Measurements from ENCODE around the gene UBE2D4.

The UBE2D4 gene

GRCh38 chr7:43943417-43944187, 17.4 kb downstream of the UBE2D4 start:
- no peaks in the 10 kb centered on the region for H3K36me3 ChIP-seq (ENCODE audit: insufficient read depth, low read length)
- no peaks in the 10 kb centered on the region for H3K9me3 ChIP-seq (ENCODE audit: insufficient read depth, low read length, severe bottlenecking)
- TF ChIP-seq CTCF (IDR thresholded peaks at IDR 0.05; ENCODE audit: borderline replicate concordance, extremely low read depth, low read length, poor library complexity, severe bottlenecking) (no peak), EZH2 (IDR thresholded peaks at IDR 0.05; ENCODE audit: borderline replicate concordance, low read depth, low read length, severe bottlenecking) (no peak)
- no peak; the same call in 2 of the 3 replicates for ATAC-seq (ENCODE audit: insufficient read depth, low read depth)
- H3K27ac ChIP-seq (ENCODE audit: low read length), result no peak overlapping the region
- no peaks in the 10 kb centered on the region for H4K20me1 ChIP-seq (ENCODE audit: insufficient read depth, low read length)
- H3K4me2 ChIP-seq (ENCODE audit: insufficient read depth, low read length), result no peak overlapping the region
- no peak overlapping the region for H3K4me3 ChIP-seq (ENCODE audit: low read depth in 1 of 2, low read length in 2 of 2)
- no peak overlapping the region for H3K9ac ChIP-seq (ENCODE audit: low read depth, low read length)
- no peaks in the 10 kb centered on the region for H3K4me1 ChIP-seq (ENCODE audit: insufficient read depth, low read length)
- no peaks in the 10 kb centered on the region for H3K79me2 ChIP-seq (ENCODE audit: insufficient read depth, low read length)
- H2AFZ ChIP-seq (ENCODE audit: low read depth, low read length), result no peak overlapping the region
- DNase-seq, result no peak
- H3K27me3 ChIP-seq (ENCODE audit: insufficient read depth, low read length, poor library complexity), result no peaks in the 10 kb centered on the region

- no peaks in the 10 kb centered on the region for H3K4me1 ChIP-seq (ENCODE audit: insufficient read depth, low read length)
- no peaks in the 10 kb centered on the region for H3K27me3 ChIP-seq (ENCODE audit: insufficient read depth, low read length, poor library complexity)
- no peaks in the 10 kb centered on the region for H3K36me3 ChIP-seq (ENCODE audit: insufficient read depth, low read length)
- no peaks in the 10 kb centered on the region for H4K20me1 ChIP-seq (ENCODE audit: insufficient read depth, low read length)
- no peaks in the 10 kb centered on the region for H3K9me3 ChIP-seq (ENCODE audit: insufficient read depth, low read length, severe bottlenecking)
- no peak for DNase-seq
- no peak overlapping the region for H3K4me3 ChIP-seq (ENCODE audit: low read depth in 1 of 2, low read length in 2 of 2)
- no peak overlapping the region for H3K4me2 ChIP-seq (ENCODE audit: insufficient read depth, low read length)
- H3K27ac ChIP-seq (ENCODE audit: low read length), result no peak overlapping the region
- no peak overlapping the region for H3K9ac ChIP-seq (ENCODE audit: low read depth, low read length)
- H3K79me2 ChIP-seq (ENCODE audit: insufficient read depth, low read length), result no peaks in the 10 kb centered on the region
- TF ChIP-seq CTCF (IDR thresholded peaks at IDR 0.05; ENCODE audit: borderline replicate concordance, extremely low read depth, low read length, poor library complexity, severe bottlenecking) (no peak), EZH2 (IDR thresholded peaks at IDR 0.05; ENCODE audit: borderline replicate concordance, low read depth, low read length, severe bottlenecking) (no peak)
- ATAC-seq (ENCODE audit: insufficient read depth, low read depth), result no peak
- H2AFZ ChIP-seq (ENCODE audit: low read depth, low read length), result no peak overlapping the region
These were observed 18.1 kb downstream of the UBE2D4 start for GRCh38 chr7:43944286-43944685.

- Histone ChIP-seq H2AFZ (ENCODE audit: low read depth, low read length) (no peak overlapping the region), H3K36me3 (ENCODE audit: insufficient read depth, low read length) (peaks cover 27% of the 10 kb centered on the region), H3K27me3 (ENCODE audit: insufficient read depth, low read length, poor library complexity) (no peaks in the 10 kb centered on the region), H3K79me2 (ENCODE audit: insufficient read depth, low read length) (no peaks in the 10 kb centered on the region), H3K4me3 (ENCODE audit: low read depth in 1 of 2, low read length in 2 of 2) (no peak overlapping the region), H3K9me3 (ENCODE audit: insufficient read depth, low read length, severe bottlenecking) (no peaks in the 10 kb centered on the region), H3K4me1 (ENCODE audit: insufficient read depth, low read length) (no peaks in the 10 kb centered on the region), H4K20me1 (ENCODE audit: insufficient read depth, low read length) (no peaks in the 10 kb centered on the region), H3K9ac (ENCODE audit: low read depth, low read length) (no peak overlapping the region), H3K4me2 (ENCODE audit: insufficient read depth, low read length) (no peak overlapping the region), H3K27ac (ENCODE audit: low read length) (no peak overlapping the region)
- TF ChIP-seq CTCF (IDR thresholded peaks at IDR 0.05; ENCODE audit: borderline replicate concordance, extremely low read depth, low read length, poor library complexity, severe bottlenecking) (no peak), EZH2 (IDR thresholded peaks at IDR 0.05; ENCODE audit: borderline replicate concordance, low read depth, low read length, severe bottlenecking) (no peak)
- ATAC-seq (ENCODE audit: insufficient read depth, low read depth) (no peak), DNase-seq (no peak)
These were observed 25.8 kb downstream of the UBE2D4 start for GRCh38 chr7:43952028-43952427.

All from DND-41 (cell line).